SIG-M5 treated with dmso at 0.1 percent for 504 hours (cell line): ENCODE data around the gene RING1.

ENCODE experiments used
- DNase-seq: peaks from one replicate; lab custom pipeline; 2025; ENCODE audit not compliant: unreplicated experiment; lab: John Stamatoyannopoulos, UW

The RING1 gene

DNA sequence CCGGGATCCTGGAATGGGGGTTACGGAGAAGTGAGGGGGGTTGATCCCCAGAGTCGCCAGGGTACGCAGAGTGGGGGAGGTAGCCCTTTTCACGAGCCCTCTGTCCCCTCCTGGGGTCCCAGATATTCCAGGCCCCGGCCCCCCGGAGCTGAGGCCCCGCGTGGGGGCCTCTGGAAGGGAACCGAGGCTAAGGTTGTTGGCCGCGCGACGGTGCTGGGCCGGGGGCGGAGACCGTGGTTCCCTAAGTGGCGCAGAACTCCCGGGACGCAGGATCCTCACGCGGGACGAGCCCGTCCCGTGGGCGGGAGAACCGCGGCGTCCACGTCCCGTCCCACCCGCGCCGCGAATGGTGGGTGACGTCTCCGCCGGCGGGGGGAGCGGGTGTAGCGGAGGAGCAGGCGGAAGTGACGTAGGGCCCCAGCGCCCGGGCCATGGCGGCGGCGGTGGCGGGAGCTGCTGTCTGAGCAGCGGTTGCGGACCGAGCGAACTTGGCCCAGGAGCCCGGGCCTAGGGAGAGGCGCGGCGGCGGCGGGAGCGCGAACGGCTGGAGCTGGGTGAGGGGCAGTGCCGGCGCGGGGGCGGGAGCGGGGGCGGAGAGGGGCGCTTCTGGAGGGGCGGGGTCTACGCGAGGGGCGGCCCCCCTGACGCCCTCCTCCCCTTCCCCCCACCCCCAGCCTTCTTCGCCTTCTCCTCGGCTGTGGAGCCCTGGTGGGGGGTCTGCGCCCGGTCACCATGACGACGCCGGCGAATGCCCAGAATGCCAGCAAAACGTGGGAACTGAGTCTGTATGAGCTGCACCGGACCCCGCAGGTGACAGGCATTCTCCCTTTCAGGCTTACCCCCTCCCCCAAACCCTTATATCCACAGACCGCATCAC lies at the start of gene RING1:
Gene RING1 (plus strand): TSS at position 410 of the 877 bp plus-strand sequence. CDS start 323 bp downstream, at position 733.
- DNase-seq, result peak; percentile 61

DNA sequence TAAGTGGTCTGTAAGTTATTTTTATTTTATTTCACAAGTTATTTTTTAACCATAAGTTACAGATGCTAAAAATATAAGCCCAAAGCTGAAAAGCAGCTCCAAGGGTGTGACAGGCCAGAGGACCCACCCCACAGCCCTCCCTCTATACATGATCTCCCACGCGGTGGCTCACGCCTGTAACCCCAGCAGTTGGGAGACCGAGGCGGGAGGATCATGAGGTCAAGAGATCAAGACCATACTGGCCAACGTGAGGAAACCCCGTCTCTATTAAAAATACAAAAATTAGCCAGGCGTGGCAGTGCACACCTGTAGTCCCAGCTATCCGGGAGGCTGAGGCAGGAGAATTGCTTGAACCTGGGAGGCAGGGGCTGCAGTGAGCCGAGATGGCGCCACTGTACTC lies 48.2 kb upstream of the RING1 start:
- no peak for DNase-seq

DNA sequence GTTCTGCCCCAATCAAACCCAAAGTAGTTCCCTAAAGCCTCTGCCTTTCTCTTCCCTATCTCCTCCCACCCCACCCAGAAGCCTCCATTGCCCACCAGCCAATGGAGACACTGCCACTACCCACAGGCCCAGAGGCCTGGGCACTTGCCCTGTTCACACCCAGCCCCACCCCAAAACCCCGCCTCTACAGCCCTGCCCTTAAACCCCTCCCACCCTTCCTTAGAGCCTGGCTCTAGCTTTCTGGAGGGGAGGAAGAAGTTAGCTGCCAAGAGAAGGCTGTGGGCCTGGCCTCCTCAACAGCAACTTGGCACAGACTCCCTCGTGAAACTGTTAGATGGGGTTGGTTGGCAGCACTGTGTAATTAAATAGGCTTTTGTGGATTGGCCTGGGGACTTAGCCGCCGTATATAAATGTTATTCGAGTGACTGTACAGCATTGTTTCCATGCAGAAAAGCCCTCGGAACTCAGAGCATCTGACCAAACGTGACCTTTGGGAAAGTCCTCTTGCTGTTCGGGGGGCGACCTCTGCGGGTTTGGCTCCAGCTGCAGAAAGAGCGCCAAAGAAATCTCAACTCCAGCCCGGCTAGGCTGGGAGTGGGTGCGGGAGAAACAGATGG lies 47.5 kb upstream of the RING1 start:
- DNase-seq, result peak; percentile 56

DNA sequence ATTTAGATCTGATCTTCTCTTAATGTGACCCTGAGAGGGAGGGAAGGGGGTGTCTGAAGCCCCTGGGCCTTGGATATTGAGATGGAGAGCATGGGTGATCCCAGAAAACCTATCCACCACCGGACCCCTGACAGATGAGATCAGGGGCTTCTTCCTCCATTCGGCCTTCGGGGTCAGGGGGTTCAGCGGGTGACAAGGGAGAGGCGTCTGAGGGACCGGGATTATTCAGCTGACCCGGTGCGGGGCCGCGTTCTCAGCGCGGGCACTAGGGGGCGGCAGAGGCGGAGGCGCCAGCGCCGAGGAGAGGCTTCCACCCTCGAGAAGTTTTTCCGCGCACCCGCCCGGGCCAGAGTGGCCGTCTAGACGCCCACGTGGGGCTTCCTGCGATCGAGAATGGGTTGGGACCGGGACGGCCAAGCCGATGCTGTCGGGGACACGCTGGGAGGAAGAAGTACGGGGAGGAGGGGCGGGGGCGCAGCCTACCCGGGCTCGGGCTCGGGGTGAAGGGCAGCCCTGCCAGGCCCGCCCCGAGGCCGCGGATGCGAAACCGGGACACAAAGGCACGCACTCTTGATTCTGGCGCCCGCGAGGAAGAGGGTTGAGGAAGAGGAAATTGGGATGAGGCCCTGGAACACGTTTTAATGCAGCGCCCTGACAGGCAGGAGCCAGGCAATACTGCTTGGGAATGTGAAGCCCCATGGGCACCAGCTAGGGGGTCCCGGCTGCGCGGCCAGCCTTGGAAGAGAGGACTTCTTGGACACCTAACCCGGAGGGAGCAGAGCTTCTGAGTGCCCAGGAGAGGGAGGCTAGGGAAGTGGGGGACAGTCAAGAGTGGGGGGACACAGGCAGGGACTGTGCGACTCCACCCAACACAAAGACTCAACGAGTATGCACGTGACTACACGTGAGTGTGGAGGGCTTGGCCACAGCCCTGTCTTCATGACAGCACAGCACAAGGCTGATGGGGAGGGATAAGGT lies 46.7 kb upstream of the RING1 start:
- DNase-seq, result peak; percentile 45

DNA sequence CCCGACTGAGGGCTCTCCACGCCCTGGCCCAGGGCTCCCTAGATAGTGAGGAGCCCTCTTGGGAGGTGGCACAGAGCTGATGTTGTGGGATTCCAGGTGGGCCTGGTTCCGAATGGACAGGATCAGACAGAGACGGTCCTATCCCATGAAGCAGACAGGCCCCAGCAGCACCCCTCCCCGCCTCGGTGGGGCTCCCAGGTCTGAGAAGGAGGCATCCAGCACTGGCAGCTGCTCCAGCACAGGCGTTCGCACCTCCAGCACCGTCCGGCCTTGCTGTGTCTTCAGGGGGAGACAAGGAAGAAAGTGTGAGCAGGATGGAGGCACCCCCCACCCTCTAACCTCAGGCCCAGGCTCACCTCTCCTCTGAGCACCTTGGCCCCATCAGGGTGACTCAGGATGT lies 44.8 kb upstream of the RING1 start:
- DNase-seq, result no peak

DNA sequence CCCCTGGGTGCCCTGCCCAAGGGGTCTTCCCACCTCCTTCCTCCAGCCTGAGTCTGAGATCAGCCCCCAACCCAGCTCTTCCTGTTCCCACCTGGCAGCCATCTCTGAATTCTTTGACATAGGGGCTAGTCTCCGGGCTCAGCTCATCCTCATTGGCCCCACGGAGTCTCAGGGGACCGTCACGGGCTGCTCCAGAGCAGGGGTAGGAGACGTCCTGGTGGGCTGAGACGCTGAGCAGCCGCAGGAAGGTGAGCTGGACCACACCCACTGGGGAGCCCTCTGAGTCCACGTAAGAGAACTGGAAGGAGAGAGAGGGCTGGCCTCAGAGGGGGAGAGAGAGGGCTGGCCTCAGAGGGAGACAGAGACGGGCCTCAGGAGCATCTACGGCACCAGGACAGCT lies 44.1 kb upstream of the RING1 start:
- DNase-seq, result no peak

DNA sequence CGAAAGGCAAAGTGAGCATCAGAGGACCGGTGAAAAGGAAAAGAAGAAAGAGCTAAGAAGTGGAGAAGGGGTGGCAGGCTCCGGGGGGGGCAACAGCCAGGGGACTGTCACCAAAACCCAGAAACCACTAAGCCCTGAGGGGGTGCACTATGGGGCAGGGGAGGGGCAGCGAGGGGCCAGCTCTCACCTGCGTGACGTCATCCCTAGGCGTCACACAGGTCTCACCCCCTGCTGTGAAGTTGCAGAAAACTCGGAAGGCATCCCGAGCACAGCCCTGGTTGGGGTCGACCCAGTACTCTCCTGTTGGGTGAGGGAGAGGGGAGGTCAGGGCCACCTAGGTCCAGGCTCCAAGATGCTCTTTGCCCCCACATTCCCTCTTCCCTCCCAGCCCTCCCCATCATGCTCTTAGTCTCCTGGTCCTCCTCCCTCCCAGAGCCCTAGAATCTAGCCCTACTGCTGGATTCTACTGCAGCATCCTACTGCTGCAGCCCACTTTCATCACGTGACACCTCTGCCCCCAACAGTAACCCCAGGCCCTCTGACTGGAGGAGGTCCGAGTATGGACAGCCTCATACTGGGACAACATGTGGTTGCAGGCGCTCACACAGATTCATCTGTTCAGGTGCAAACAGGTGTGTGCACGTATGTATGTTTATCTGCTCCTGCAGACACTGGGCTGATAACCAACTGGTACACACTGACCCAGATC lies 43.5 kb upstream of the RING1 start:
- DNase-seq, result no peak

DNA sequence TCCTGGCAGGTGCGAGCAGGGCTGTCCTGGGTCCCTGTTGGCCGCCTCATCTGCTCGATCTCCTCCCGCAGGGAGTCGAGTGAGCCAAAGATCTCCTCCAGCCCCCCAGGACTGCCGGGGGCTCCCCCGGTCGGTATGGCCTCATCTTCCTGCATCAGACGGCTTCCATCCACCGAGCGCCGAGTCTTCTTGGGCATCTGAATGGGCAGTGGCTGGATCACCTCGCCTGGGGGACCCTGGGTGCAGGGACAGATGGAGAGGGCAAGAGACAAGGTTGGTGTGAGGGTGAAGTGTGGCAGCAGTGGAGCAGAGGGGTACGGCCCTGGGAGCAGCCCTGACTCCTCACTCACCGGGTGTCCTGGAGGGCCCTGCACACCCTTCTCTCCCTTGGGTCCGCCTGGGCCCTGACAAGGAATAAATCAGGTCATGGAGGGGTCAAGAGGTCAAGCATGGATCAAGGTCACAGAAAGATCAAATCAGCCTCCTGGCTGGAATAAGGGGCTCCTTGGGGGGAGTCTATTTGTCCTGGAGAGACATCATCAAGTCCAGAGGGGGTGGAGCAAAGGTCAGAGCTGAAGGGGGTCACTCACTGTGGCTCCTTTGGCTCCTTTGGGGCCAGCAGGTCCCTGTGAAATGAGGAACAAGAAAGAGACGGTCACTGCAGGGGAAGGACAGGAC lies 42.6 kb upstream of the RING1 start:
- no peak for DNase-seq

DNA sequence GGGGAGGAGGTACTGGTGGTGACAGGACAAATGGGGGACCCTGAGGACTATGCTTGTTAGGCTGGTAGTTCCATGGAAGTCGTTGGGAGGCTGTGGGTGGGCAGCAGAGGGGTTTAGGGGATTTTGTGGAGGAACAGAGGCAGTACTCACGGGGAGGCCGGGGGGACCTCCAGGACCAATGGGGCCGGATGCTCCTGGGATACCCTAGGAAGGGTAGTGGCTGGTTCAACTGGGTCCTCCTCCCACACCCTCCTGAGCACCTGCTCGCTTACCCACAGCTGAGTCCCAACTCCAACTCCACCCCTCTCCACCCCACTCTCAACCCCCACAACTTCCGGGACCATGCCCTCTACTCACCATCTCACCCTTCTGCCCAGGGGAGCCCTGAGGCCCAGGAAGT lies 41.9 kb upstream of the RING1 start:
- DNase-seq, result no peak

DNA sequence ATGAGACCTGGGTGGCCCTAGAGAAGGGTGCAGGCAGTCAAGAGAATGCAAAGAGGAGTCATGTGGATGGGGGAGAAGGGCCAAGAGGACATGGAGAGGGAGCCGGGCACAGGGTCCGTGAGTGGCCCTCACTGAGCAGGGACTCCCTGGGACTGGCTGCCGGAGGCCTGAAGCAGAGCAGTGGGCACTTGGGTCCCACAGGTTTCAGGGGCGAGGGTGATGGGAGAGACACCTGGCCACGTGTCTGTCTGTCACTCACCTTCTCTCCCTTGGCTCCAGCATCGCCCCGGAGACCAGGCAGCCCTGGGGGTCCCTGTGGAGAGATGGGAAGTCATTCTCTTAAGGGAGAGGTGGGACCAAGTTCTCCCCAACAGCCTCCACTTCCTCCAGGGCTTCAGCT lies 41.5 kb upstream of the RING1 start:
- no peak for DNase-seq

DNA sequence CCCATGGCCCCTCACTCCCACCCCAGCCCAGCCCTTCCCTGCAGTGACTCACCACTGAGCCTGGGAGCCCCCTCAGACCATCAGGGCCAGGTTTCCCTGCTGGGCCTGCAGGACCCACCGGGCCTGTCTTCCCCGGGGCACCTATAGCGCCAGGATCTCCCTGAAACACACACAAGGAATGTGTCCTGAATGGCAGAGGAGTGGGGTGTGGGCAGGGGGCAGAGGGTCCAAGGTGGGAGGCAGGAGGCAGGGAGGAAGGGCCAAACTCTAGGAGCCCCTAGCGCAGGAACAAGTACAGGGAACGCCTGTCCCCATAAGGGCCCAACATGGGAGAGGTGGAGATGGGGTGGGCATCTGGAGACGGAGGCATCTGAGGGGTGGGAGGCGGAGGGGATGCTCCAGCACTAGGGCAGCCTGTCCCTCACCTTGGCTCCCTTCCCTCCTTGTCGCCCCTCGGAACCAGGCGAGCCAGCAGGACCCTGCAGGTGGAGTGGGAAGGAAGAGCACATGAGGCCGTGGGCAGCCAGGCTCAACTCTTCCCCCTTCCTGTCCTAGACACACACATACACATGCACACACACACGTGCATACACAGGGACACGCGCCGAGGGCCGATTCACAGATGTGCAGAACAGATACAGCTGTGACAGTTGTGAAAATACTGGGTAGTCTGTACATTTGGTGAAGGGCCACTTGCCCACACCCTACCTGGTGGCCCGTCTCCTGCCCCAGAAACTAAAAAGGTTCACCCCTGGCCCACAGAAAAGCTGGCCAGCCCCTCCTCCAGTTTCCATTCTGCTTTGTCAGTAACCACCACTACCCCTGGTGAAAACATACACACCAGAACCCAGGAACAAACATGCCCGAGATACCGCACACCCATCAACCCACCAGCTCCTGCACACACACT lies 40.7 kb upstream of the RING1 start:
- no peak for DNase-seq

DNA sequence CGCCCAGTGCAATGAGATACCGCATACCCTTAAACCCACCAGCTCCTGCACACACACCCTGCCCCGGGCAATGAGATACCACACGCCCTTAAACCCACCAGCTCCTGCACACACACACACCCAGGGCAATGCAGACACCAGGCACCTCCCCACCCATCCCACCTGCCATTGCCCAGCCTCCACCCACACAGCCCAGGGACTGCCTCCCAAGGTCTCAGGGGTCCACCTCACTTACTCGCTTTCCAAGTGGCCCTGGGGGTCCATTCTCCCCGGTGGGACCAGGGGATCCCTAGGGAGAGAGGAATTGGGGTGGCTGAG lies 40.1 kb upstream of the RING1 start:
- DNase-seq, result no peak

DNA sequence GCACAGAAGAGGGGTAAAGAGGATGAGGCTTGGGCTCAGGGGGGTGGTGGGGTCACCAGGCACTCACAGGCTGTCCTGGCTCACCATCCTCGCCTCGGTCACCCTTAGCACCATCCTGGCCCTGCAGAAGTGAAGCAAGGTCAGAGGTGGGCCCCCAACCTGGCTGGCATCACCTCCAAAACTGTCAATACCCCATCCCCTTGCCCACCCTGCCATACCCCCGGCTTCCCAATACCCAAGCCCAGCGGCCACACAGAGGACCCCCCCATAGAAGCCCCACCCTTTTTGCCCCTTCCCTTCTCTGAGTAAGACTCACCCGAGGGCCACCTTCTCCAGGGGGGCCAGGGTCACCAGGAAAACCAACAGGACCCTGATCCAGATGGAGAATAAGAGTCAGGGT lies 39.7 kb upstream of the RING1 start:
- DNase-seq, result no peak

DNA sequence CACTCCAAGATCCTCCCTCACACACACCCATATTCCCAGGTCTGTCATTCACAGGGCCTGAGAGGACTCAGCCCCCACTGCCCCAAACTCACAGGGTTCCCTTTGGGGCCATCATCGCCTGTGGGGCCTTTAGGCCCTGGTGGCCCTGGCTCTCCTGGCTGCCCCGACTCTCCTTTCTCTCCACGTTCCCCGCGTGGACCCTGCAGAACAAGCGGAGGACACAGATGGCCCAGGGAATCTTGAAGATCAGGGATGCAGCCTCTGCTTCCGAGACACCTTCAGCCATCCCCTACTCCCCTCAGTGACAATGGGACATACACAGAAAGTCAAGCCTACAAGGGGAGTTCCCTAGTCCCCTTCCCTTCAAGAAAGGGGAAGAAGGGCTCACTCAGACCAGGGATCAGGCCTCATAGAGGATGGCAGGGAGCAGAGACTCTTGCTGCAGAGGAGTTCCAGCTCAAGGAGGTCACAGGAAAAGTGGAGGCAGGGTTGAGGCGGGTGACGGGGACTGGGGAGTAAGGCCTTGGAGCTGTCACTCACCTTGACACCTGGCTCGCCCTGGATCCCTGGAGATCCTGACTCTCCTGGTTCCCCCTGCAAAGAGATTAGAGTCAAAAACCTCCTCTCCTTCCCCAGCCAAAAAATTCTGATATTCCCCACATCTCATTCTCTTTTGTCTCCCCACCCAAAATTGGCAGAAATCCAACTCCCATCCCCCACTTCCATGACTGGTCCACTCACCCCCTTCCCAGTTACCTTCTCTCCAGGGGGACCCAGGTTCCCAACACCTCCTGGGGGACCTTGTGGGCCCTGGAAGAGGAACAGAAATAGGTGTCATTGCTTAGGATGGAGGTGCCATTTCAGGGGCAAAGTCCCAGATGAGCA lies 38.8 kb upstream of the RING1 start:
- DNase-seq, result no peak

DNA sequence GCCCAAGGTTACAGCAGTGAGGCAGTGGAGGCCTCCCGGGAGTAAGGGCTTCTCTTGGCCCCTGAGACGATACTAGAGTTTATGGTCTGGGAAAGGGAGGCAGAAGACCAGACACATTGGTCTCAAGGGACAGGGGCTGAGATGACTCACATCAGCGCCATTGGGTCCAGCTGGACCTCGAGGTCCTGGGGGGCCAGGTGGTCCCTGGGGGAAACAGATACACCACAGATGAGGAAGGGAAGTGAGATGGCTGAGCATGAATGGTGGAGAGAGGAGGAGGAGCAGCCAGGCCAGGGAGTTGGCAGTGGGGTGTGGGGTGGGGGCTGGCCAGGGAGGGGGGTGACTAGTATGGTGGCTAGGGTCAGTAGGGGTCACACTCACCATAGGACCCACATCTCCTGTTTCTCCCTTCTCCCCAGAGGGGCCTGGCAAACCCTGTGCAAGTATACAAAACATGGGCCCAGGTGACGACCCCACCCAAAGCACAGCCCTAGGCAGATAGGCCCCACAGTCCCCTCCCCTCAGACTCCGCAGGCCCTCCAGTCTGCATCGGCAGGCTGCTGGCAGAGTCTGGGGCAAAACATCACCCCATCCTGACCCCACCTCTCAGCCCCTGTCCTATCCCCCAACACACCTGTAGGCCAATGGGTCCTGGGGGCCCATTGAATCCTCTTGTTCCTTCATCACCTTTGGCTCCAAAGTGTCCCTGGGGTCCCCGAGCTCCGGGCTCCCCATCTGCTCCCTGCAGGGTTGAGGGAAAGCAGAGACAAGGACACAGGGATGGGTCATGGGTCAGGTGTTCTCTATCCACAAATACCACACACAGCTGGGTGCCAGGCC lies 37.9 kb upstream of the RING1 start:
- no peak for DNase-seq

DNA sequence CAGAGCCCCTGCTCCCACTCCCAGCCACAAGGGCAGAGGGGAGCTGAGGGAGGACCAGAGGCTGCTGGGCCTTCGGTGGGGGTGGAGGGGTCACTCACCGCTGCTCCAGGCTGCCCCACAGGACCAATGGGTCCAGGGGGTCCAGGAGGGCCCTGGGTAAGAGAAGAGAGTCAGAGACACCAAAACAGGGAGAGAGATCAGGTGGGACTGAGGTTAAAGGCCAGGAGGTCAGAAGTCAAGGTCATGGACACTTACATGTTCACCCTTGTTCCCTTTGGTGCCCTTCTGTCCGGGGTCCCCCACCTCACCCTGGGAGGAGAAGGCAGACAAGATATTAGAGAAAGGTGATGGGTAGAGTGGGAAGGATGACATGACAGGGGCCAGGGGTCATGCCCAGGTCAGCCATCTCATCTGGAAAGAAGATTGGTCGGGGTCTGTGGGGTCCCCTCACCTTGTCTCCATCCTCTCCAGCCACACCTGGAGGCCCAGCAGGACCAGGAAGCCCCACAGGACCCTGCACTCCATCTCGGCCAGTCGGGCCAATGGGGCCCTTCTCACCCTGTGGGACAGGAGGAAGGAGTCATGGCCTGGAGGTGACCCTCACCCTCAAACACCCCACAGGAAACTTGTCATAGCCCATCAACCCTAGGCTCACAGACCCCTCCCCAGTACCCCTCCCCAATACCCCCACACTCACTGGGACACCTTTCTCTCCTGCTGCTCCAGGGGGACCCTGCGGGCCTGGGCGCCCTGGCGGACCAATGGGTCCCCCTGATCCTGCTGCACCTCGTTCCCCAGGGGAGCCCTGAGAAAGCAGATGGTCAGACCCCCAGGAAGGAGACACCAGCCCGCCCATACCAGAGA lies 37.1 kb upstream of the RING1 start:
- no peak for DNase-seq
